SU-DHL-6 (cell line): ENCODE results near the gene INPP5B.

Experiments used
- CTCF ChIP-seq: fragments of 200-600 bp; sonication (generic); IDR thresholded peaks from one replicate; pipeline ENCODE4 v1.5.1; 2017; ENCODE audit warnings: antibody characterized with exemption, mild to moderate bottlenecking, low read length, moderate library complexity; ENCODE audit not compliant: insufficient read depth, poor library complexity, severe bottlenecking
- EZH2phosphoT487 ChIP-seq: fragments of 200-600 bp; sonication (generic), shearing (Covaris generic); conservative IDR thresholded peaks from 2 replicates; pipeline ENCODE4 v1.6.1; 2018; ENCODE audit warnings: mild to moderate bottlenecking, antibody characterized with exemption, low read length, moderate library complexity, mixed read lengths

- no peak for TF ChIP-seq CTCF
- TF ChIP-seq EZH2phosphoT487: no peak
Observed at GRCh38 chr1:37839676-37840075, 107.2 kb downstream of the INPP5B start.
